GM23338 (cell line): ENCODE results near the gene GEMIN2. TPM values are rescaled to one million over a fixed set of nuclear protein-coding genes. Genes with fewer than 3 reads are reported as not detected.
A peak's percentile ranks its signal among the peaks of the same experiment; 100 is the strongest.
"Not testable (repeated sequence)": the region's sequence is repeated elsewhere in the genome, so short reads cannot be mapped to it uniquely, and the experiment has no call there.

Experiments
- ATAC-seq: fragments of 200-7000 bp; cut with Tn5 transposase; 3 replicates; pipeline ENCODE4 v1.9.1; 2020
- DNase-seq: peaks from one replicate; pipeline ENCODE4 v3.0.0-alpha.2; 2015; ENCODE audit warnings: low spot score
- H2AFZ ChIP-seq: fragments of 200-600 bp; sonication (generic); 2 replicates; pipeline ENCODE4 v1.8.0; 2016; ENCODE audit warnings: antibody characterized with exemption, mild to moderate bottlenecking, moderate library complexity
- H3F3A ChIP-seq: fragments of 200-600 bp; sonication (generic); replicated peaks from 2 replicates; pipeline ENCODE4 v1.8.0; 2017; ENCODE audit warnings: antibody characterized with exemption, mixed run types, low read depth
- H3K27ac ChIP-seq: fragments of 200-600 bp; sonication (generic); 2 replicates; pipeline ENCODE4 v1.6.1; 2016; ENCODE audit warnings: low read depth
- H3K27me3 ChIP-seq: fragments of 200-600 bp; sonication (generic); 2 replicates; pipeline ENCODE4 v1.8.0; 2016; ENCODE audit warnings: mild to moderate bottlenecking, mixed run types, moderate library complexity; ENCODE audit not compliant: insufficient read depth
- H3K36me3 ChIP-seq: fragments of 200-600 bp; sonication (generic); 2 replicates; pipeline ENCODE4 v1.8.0; 2016; ENCODE audit warnings: mild to moderate bottlenecking; ENCODE audit not compliant: insufficient read depth
- H3K4me1 ChIP-seq: fragments of 200-600 bp; sonication (generic); 2 replicates; pipeline ENCODE4 v1.8.0; 2016; ENCODE audit warnings: mild to moderate bottlenecking, moderate library complexity; ENCODE audit not compliant: insufficient read depth
- H3K4me2 ChIP-seq: fragments of 200-600 bp; sonication (generic); 2 replicates; pipeline ENCODE4 v1.7.1; 2017; ENCODE audit warnings: mixed run types
- H3K4me3 ChIP-seq: fragments of 200-600 bp; sonication (generic); 2 replicates; pipeline ENCODE4 v1.6.1; 2016; ENCODE audit warnings: mixed run types
- H3K79me2 ChIP-seq: fragments of 200-600 bp; sonication (generic); replicated peaks from 2 replicates; pipeline ENCODE4 v1.8.0; 2017; ENCODE audit warnings: mild to moderate bottlenecking; ENCODE audit not compliant: insufficient read depth
- H3K9me2 ChIP-seq: fragments of 200-600 bp; sonication (generic); 2 replicates; pipeline ENCODE4 v1.8.0; 2017; ENCODE audit not compliant: insufficient read depth
- H4K20me1 ChIP-seq: fragments of 200-600 bp; sonication (generic); replicated peaks from 2 replicates; pipeline ENCODE4 v1.8.0; 2017; ENCODE audit warnings: mild to moderate bottlenecking; ENCODE audit not compliant: insufficient read depth
- H3K27ac Mint-ChIP-seq: 2 replicates; pipeline ENCODE4 v1.8.0; 2020; ENCODE audit warnings: inconsistent platforms, mild to moderate bottlenecking, moderate library complexity, mixed read lengths
- H3K27me3 Mint-ChIP-seq: 3 replicates; pipeline ENCODE4 v1.8.0; 2022; ENCODE audit warnings: low read depth, mild to moderate bottlenecking, moderate library complexity, mixed read lengths, inconsistent platforms; ENCODE audit not compliant: insufficient read depth, poor library complexity
- H3K36me3 Mint-ChIP-seq: 3 replicates; pipeline ENCODE4 v1.8.0; 2021; ENCODE audit warnings: low read depth, mild to moderate bottlenecking, inconsistent platforms, moderate library complexity, mixed read lengths
- H3K4me1 Mint-ChIP-seq: 3 replicates; pipeline ENCODE4 v1.8.0; 2020; ENCODE audit warnings: mild to moderate bottlenecking, inconsistent platforms, mixed read lengths
- H3K4me3 Mint-ChIP-seq: 3 replicates; pipeline ENCODE4 v1.8.0; 2021; ENCODE audit warnings: moderate library complexity, mild to moderate bottlenecking, inconsistent platforms, mixed read lengths
- H3K9me3 Mint-ChIP-seq: 3 replicates; pipeline ENCODE4 v1.8.0; 2020; ENCODE audit warnings: moderate library complexity, mild to moderate bottlenecking, inconsistent platforms, mixed read lengths
- NANOG ChIP-seq: IDR thresholded peaks from 2 replicates; pipeline ENCODE4 v1.6.1; 2016; ENCODE audit warnings: antibody characterized with exemption, borderline replicate concordance
- polyA plus RNA-seq: library from polyadenylated mRNA; unstranded; fragments of >200 nt; fragmentation: Nextera tagmentation; extraction: Ambion mirVana; gene quantifications from 2 replicates; pipeline ENCODE4 v1.2.1, GENCODE V29; 2016
- total RNA-seq: library from RNA; depleted of rRNA; stranded (reverse); fragments of >200 nt; shearing (Covaris generic); gene quantifications from 2 replicates; pipeline ENCODE4 v1.2.3, GENCODE V29; 2014
- TF ChIP-seq, protein P1 (sequence below): IDR thresholded peaks from 2 replicates; pipeline ENCODE4 v1.6.1; 2016; ENCODE audit warnings: antibody characterized with exemption
- TF ChIP-seq, protein P2 (sequence below): IDR thresholded peaks from one replicate; pipeline ENCODE4 v1.6.1; 2018; ENCODE audit warnings: antibody characterized with exemption; ENCODE audit not compliant: unreplicated experiment

GEMIN2 gene
- total and polyA plus RNA-seq, 2 experiments from 2014 or later = 37.0 to 61.6 TPM

DNA sequence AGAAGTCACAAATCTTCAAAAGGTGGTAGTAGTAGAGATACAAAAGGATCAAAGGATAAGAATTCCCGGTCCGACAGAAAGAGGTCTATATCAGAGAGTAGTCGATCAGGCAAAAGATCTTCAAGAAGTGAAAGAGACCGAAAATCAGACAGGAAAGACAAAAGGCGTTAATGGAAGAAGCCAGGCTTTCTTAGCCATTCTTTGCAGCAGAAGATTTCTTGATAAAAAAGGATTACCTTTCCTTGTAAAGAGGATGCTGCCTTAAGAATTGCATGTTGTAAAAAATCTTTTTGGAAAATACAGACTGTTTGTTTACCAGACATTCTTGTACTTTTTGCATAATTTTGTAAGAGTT, 67.5 kb downstream of the GEMIN2 start:
- Histone ChIP-seq H2AFZ (no peak overlapping the region), H4K20me1 (peaks cover 41% of the 10 kb centered on the region), H3K79me2 (peaks cover 53% of the 10 kb centered on the region), H3K4me1 (peaks cover 2% of the 10 kb centered on the region), H3K4me2 (no peak overlapping the region), H3K9me2 (no peaks in the 10 kb centered on the region), H3K27ac (peak overlapping the region; percentile 52; the same call in 1 of the 2 replicates), H3K36me3 (peaks cover 81% of the 10 kb centered on the region), H3K27me3 (no peaks in the 10 kb centered on the region), H3K4me3 (no peak overlapping the region), H3F3A (peaks cover 67% of the 10 kb centered on the region)
- H3K4me3 Mint-ChIP-seq = no peak overlapping the region
- ATAC-seq = no peak
- DNase-seq = no peak
- H3K27me3 Mint-ChIP-seq = peaks cover 14% of the 10 kb centered on the region
- TF ChIP-seq, protein P1, sequence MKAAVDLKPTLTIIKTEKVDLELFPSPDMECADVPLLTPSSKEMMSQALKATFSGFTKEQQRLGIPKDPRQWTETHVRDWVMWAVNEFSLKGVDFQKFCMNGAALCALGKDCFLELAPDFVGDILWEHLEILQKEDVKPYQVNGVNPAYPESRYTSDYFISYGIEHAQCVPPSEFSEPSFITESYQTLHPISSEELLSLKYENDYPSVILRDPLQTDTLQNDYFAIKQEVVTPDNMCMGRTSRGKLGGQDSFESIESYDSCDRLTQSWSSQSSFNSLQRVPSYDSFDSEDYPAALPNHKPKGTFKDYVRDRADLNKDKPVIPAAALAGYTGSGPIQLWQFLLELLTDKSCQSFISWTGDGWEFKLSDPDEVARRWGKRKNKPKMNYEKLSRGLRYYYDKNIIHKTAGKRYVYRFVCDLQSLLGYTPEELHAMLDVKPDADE = no peak
- peaks cover 19% of the 10 kb centered on the region for H3K36me3 Mint-ChIP-seq
- H3K9me3 Mint-ChIP-seq = no peaks in the 10 kb centered on the region
- H3K27ac Mint-ChIP-seq = no peak overlapping the region
- H3K4me1 Mint-ChIP-seq = peaks cover 18% of the 10 kb centered on the region

DNA sequence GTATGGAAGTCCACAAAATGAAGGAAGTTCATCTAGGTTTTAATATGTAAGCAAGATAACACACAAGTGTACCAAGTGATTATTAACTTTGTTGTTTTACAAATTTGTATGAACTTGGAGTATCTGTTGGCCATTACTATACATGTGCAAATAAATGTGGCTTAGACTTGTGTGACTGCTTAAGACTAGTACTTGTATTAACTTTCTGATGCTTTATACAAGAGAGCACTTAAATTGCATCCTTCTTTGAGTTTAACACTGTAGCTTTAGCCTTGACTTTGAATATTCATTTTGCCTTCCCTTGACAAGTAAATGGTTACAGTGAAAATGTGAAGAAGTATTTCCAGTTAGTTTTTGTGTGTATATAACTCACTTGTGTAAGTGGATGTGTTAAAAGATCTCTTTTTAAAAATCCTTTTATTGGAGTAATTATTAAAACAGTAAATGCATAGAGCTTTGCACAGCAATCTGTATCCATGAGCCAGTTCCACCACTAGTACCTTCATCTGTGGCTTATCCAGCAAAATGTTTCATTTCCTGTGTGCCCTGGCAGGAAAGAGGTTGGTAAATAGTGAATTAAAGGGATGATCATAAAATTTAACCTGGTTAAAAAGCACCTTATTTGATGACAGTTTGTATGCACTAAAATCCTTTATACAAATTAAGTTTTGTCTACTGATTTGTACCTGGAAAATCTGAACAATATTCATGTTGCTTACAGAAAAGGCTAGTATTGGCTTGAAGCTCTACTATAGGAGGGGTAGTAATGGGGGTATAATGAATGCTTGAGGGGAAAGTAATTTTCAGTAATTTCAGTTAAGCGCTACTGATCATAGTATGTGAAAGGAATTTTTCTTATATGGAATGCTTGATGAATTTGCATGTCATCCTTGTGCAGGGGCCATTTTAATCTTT, 68.9 kb downstream of the GEMIN2 start:
- H2AFZ ChIP-seq = no peak overlapping the region
- peaks cover 68% of the 10 kb centered on the region for H3K36me3 ChIP-seq
- ATAC-seq (no peak), DNase-seq (no peak)
- H3K4me1 ChIP-seq = peaks cover 15% of the 10 kb centered on the region
- H3K9me3 Mint-ChIP-seq = no peaks in the 10 kb centered on the region
- H3K4me3 ChIP-seq = no peak overlapping the region
- peaks cover 35% of the 10 kb centered on the region for H4K20me1 ChIP-seq
- peaks cover 18% of the 10 kb centered on the region for H3K4me1 Mint-ChIP-seq
- peak overlapping the region; percentile 52 for H3K27ac ChIP-seq
- peaks cover 40% of the 10 kb centered on the region for H3K79me2 ChIP-seq
- H3K36me3 Mint-ChIP-seq = peaks cover 19% of the 10 kb centered on the region
- no peak overlapping the region; the same call in 2 of the 3 replicates for H3K4me3 Mint-ChIP-seq
- no peak for TF ChIP-seq NANOG
- TF ChIP-seq, protein P2, sequence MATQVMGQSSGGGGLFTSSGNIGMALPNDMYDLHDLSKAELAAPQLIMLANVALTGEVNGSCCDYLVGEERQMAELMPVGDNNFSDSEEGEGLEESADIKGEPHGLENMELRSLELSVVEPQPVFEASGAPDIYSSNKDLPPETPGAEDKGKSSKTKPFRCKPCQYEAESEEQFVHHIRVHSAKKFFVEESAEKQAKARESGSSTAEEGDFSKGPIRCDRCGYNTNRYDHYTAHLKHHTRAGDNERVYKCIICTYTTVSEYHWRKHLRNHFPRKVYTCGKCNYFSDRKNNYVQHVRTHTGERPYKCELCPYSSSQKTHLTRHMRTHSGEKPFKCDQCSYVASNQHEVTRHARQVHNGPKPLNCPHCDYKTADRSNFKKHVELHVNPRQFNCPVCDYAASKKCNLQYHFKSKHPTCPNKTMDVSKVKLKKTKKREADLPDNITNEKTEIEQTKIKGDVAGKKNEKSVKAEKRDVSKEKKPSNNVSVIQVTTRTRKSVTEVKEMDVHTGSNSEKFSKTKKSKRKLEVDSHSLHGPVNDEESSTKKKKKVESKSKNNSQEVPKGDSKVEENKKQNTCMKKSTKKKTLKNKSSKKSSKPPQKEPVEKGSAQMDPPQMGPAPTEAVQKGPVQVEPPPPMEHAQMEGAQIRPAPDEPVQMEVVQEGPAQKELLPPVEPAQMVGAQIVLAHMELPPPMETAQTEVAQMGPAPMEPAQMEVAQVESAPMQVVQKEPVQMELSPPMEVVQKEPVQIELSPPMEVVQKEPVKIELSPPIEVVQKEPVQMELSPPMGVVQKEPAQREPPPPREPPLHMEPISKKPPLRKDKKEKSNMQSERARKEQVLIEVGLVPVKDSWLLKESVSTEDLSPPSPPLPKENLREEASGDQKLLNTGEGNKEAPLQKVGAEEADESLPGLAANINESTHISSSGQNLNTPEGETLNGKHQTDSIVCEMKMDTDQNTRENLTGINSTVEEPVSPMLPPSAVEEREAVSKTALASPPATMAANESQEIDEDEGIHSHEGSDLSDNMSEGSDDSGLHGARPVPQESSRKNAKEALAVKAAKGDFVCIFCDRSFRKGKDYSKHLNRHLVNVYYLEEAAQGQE = no peak
- no peak overlapping the region for H3K4me2 ChIP-seq
- H3K27me3 ChIP-seq = no peaks in the 10 kb centered on the region
- H3K27me3 Mint-ChIP-seq = peaks cover 14% of the 10 kb centered on the region
- no peaks in the 10 kb centered on the region for H3K9me2 ChIP-seq
- H3F3A ChIP-seq = peaks cover 61% of the 10 kb centered on the region
- H3K27ac Mint-ChIP-seq = peak overlapping the region; percentile 70

DNA sequence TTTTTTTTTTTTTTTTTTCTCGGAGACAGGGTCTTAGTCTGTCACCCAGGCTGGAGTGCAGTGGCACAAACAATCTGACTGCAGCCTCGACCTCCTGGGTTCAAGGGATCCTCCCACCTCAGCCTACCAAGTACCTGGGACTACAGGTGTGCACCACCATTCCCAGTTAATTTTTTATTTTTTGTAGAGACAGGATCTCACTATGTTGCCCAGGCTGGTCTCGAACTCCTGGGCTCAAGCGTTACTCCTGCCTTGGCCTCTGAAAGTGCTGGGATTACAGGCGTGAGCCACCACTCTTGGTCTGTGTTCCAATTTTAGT, 69.5 kb downstream of the GEMIN2 start:
- H3K4me3 ChIP-seq, H3K9me2 ChIP-seq, H3K27me3 ChIP-seq, H3K9me3 Mint-ChIP-seq, H3K4me3 Mint-ChIP-seq, ATAC-seq, H3K27ac ChIP-seq, H2AFZ ChIP-seq, DNase-seq, H3K4me2 ChIP-seq: not testable (repeated sequence)
- Mint-ChIP-seq H3K27me3 (peaks cover 14% of the 10 kb centered on the region), H3K27ac (peak overlapping the region; percentile 70; the same call in 1 of the 2 replicates), H3K4me1 (peaks cover 22% of the 10 kb centered on the region), H3K36me3 (peaks cover 19% of the 10 kb centered on the region)
- peaks cover 61% of the 10 kb centered on the region for H3K36me3 ChIP-seq
- peaks cover 34% of the 10 kb centered on the region for H4K20me1 ChIP-seq
- peaks cover 57% of the 10 kb centered on the region for H3F3A ChIP-seq
- H3K4me1 ChIP-seq = peaks cover 19% of the 10 kb centered on the region
- H3K79me2 ChIP-seq = peaks cover 36% of the 10 kb centered on the region
